Activated CD4-positive, alpha-beta T cell treated with anti-CD3 and anti-CD28 coated beads for 1 hour (primary cell): ENCODE results near the gene SEC16A.
"Not testable (repeated sequence)": the region's sequence is repeated elsewhere in the genome, so short reads cannot be mapped to it uniquely, and the experiment has no call there.

Source experiments
- DNase-seq: peaks from one replicate; pipeline ENCODE4 v3.0.0-alpha.2; 2020

SEC16A gene

DNA sequence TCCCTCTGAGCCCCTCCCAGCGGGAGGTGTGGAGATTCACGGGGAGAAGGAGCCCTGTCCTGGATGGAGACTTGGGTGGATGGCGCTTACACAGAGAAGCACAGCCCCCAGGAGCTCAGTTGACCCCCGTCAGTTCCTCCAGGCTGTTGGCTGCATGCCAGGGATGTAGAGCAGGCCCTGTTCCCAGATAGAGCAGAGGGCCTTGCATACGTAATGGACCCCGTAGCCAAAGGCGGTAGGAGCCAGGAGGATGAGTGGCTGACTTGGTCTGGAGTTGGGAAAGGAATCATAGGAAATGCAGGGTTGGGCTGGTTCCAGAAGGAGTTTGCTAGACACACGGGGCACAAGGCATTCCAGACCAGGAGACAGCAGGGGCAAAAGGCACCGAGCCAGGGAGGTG is 69.9 kb downstream of the SEC16A start:
- no peak for DNase-seq

DNA sequence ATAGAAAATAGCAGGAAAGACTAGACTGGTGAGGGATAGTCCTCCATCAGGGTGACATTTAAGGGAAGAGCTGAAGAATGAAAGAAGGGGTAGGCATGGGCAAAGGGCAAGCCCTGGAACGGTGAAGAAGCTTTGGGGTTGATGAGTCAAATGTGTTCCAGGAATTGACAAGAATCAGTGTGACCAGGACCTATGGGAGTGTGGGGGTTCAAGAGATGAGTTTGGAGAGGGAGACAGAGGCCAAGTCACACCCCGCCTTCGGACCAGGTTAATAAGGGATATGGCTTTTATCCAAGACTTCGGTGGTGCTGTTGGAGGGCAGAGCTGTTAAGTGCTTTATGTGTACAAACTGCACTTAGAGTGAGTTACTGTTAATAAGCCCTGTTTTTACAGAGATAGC is 71.5 kb downstream of the SEC16A start:
- DNase-seq: no peak

DNA sequence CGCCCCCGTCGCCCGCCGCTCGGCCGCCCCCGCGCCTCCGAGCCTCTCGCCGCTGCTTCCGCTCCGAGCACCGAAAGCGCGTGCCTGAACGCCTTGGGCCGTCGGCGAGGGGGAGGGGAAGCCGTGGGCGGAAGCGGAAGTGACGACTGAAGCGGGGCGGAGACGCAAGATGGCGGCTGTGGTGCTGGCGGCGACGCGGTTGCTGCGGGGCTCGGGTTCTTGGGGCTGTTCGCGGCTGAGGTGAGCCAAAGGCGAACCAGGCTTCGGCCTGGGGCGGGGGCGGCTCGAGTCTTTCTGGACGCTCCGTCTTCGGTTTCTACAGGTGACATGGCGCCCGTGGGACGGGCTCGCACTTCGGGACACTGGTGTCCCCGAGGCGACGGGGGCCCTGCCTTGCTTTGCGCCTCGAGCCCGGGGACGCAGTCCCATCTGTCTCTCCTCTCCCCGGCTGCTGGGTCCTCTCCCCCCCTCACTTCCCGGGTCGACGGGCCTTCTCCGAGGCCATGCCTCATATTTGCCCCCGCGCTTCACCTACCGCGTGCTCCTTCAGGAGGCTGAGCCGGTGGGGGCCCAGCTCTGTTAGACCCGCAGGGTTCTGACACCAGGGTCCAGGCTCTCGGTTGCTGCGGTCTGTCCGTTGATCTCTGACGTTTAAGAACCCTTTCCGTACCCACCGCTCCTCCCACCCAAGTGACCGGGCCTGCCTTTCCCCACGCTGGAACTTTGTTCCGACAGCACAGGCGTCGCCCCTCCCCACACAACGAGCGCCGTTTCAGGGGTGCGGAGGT is 72.1 kb downstream of the SEC16A start, which contains the start of the genes ENTR1 and PMPCA:
Gene ENTR1 (minus strand): TSS at position 115 of the 788 bp plus-strand sequence. CDS start 217 bp downstream, outside the sequence.
Gene PMPCA (plus strand): TSS at position 159 of the 788 bp plus-strand sequence. CDS start 11 bp downstream, at position 170.
- DNase-seq: peak; percentile 94

DNA sequence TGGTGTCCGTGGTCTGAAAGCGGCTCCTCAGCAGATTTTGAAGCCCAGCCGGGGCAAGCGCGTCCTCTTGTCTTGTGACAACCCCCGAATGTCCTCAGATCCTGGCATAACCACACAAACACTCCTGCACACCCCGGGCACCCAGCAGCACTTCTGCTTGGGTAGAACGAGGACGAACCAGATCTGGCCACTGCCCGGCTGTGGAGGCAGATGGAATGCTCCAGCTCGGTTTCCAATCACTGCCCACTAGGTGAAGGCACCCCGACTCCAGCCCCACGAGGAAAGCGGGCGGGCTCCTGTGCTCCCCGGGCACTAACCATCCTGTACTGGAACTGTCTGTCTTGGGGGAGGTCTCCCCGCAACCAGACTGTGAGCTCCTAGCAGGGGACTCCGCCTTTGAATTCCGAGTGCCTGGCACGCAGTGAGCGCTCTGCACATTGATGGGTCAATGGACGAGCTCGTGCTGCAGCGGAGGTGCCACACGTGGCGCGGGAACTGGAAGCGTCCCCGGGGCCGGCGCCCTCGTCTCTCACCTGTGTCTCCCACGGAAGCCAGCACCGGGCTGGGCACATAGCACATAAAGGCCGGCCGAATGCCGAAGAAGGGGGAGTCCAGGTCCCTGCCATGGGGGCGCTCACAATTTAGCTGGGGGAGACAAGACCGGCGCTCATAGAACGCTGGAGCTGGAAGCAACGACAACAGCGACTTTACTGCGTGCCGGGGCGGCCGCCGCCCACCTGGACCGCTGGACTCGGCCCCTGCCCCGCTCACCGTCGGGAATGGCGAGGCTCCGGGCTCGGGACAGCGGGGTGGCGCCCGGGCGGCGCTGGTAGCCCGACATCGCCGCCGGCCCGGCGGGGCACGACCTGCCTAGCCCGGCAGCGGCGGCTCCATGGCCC is 73.0 kb downstream of the SEC16A start:
- DNase-seq: peak; percentile 12

DNA sequence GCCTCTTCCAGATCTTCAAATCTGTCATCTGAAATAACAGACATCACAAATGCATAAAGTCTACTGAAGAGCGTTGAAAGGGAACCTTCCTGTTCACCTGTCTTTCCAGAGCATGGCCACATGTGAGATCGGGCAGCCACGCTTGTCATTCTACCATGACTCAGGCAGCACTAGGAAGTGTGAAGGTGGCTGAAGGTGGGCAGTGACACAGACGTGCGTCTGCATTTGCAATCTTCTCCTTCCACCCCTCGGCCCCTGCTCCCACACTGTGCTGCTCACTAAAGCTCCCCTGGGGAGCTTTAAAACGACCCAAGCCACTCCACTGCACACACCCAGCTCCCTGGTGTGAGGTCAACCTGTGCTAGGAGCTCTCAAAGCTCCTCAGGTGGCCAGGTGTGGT is 74.9 kb downstream of the SEC16A start:
- DNase-seq: no peak

DNA sequence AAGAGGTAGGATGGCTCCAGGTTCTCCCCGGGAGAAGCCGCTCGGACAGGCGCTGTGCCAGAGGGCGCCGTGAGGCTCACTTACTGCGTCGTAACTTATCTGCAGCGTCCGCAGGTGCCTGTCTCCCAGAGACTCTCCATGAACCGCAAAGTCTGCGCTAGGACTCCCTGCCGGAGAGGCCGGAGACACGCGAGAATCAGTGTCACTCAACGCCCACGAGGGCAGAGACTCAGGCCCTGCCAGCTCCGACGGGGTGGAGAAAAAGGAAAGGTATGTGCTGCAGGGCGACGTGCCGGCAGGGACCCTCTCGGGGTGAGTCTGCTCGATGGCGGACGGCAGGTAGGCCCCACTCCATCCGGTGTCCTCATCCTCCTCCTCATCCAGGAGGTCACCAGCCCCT is 75.8 kb downstream of the SEC16A start:
- not testable (repeated sequence) for DNase-seq

DNA sequence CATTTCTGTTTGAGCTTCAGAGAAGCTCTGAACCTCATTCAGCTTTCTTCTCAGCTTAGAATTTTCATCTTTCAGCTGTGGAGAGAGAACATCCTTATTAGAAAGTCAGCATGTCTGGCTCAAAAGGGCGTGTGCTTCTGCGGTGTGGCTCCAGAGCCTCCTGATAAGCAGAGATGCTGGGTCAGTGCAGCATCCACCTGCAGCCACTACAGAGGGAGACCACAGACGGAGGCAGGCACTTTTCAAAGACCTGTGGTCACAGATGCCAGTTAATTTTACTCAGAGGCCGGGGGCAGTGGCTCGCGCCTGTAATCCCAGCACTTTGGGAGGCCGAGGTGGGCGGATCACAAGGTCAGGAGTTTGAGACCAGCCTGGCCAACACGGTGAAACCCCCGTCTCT is 76.9 kb downstream of the SEC16A start:
- DNase-seq: not testable (repeated sequence)

DNA sequence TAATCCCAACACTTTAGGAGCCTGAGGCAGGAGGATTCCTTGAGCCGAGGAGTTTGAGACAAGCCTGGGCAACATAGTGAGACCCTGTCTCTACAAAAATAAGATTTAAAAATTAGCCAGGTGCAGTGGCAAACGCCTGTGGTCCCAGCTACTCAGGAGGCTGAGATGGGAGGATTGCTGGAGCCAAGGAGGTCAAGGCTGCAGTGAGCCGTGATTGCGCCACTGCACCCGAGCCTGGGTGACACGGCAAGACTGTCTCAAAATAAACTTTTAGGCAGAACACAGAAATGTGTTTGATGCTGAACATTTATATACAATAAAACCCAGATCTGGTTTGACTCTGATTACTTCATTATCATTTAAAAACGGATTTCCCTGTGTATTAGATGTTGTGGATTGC is 77.4 kb downstream of the SEC16A start:
- no peak for DNase-seq

DNA sequence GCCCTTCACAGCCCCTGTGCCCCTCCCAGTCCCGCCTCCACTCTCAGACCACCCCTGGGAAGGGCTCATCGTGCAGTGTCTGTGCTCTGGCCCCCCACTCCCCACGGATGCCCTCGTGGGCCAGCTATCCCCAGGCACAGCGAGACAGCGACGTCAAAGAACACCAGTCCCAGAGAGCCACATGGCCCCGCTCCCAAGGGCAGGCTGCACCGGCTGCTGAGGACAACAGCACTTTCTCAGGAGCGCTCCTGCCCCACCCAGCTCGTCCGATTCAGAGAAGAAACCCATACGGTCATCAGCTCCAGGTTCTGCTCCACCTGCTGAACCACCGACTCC is 78.1 kb downstream of the SEC16A start:
- DNase-seq: no peak

DNA sequence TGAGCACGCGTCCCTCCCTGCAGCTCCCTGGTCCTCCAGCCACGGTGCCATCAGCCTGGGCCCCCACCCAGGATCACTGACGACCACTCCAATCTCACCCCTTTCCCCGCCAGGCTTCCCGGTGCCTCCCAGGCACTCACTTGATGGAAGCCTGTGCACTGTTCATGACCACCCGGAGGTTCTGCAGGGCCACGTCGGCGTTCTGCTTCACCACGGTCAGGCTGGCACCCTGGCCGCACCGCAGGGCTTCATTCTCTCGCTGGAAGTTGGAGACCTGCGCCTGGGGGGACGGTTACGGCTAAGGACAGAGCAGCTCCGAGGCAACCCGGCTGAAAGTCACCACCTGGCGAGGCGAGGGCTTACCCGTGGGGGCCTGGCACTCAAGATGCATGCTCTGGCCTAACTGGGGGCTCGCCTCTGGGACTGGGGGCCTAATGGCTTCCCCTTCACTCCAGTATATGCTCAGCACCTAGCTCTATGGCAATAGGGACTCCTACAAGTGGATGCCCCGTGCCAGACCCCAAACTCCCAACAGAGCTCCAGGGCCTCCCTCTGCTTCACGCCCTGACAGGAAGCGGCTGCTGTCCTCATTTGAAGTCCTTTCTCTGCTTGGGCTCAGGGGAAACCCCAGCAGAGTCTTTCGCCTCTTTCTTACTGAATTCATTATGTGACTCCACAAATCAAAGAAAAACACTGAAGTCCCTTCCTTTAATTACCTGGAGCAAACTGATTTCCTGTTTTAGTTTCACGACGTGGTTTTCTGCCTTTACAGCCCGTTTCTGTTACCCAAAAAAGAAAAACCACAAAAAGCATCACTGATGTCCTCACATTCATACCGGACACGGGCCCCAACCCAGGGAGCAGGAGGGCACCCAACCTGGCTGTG is 78.7 kb downstream of the SEC16A start:
- DNase-seq: no peak

DNA sequence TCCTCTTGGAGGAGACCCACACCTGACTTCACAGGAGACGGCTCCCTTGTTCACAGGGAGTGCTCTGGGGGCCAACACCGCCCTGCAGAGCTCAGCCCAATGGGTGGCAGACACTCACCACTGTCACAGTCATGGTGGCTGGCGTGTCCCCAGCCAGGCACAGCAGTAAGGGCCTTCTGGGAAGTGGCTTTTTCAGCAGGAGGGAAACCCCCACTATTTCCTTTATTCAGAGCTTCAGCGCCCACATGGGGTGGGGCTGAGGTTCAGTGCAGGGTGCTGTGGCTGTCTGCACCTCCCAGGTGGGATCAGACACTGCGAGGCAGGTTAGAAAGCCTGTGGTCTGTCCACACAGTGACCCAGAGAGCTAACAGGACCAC is 79.3 kb downstream of the SEC16A start:
- peak; percentile 50 for DNase-seq

DNA sequence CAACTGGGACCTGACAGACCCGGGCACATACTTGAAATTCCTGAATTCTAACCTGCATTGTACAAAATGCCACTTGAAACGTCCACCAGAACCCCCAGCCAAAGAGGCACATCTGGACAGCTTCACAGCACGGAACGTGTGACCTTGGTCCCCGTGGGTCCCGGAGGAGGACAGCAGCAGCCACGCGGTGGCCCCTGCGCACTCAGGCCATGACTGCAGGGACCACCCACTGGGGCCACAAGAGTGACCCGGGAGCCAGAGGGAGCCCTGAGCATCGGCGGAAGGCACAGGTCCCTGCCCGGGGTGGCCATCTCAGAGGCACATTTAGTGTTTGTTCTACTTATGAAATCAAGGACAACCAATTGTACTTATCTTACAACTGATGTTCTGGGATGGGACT is 80.8 kb downstream of the SEC16A start:
- DNase-seq: no peak

DNA sequence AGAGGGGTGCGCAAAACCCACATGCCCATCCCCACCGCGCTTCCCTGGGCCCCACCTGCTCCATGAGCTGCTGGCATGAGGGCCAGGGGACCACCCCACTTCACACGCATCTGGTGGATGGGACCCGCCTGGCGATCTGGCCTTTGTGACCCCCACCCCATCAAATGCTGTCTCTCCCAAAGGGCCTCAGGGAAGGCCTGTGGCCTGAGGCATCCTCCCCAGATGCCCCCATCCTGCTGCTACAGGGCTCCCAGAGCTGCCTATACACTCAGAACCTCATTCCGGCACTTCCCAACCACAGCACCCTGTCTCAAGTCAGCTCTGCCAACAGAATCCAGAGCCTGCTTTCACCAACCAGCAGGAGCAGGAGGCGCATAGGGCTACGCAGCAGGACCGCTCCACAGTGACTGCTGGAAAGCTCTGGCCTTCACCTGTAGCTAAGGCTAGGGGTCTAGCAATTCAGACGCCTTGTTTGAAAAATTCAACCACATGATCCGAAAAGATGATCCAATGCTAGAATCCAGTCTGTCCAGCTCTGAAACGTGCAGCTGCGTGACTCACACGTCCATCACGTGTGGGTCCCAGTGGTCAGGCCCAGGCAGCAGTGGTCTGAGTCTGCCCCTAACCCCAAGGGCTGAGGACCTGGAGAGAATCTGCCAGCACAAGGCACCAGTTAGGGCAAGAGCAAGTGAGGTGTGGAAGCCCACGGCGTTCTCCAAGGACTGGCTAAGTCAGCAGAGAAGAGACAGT is 81.5 kb downstream of the SEC16A start:
- no peak for DNase-seq

DNA sequence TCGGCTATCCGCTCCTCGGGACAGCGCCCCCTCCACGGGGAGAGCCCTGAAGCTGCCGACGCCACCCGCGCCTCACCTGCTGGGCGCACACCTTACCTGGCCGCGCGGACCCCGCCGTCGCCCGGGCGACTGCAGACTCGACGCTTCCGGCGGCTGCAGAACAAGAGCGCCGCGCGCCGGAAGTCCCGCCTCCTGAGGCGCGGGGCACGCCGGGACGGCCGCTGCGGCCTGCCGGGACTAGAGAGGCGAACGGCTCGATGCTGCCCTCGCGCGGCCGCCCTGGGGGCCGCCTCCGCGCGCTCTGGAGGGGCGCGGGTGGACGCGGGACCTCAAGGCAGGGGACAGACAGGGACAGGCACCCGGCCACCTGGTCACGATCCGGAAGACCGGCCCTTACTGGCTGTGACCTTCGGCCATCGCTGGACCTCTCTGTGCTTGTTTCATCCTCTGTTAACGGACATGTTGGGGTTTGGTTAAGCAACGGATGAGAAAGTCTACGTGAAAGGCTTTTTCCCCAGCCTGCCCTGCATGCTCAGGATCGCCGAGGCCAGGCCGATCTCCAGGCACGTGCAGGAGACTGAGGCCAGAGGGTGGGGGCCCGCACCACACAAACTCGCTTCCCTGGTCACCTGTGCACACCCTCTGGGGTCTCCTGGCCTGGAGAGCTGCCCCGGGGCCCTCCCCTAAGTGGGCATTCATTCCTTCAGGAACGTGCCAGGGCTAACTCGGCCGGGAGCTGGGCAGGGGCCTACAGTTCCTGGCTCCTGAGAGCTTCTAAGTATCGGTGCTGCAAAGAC is 82.6 kb downstream of the SEC16A start, which contains the start of gene SNAPC4:
Gene SNAPC4 (minus strand): TSS at position 133 of the 797 bp plus-strand sequence. CDS start 1,742 bp downstream, outside the sequence.
- DNase-seq: peak; percentile 76

DNA sequence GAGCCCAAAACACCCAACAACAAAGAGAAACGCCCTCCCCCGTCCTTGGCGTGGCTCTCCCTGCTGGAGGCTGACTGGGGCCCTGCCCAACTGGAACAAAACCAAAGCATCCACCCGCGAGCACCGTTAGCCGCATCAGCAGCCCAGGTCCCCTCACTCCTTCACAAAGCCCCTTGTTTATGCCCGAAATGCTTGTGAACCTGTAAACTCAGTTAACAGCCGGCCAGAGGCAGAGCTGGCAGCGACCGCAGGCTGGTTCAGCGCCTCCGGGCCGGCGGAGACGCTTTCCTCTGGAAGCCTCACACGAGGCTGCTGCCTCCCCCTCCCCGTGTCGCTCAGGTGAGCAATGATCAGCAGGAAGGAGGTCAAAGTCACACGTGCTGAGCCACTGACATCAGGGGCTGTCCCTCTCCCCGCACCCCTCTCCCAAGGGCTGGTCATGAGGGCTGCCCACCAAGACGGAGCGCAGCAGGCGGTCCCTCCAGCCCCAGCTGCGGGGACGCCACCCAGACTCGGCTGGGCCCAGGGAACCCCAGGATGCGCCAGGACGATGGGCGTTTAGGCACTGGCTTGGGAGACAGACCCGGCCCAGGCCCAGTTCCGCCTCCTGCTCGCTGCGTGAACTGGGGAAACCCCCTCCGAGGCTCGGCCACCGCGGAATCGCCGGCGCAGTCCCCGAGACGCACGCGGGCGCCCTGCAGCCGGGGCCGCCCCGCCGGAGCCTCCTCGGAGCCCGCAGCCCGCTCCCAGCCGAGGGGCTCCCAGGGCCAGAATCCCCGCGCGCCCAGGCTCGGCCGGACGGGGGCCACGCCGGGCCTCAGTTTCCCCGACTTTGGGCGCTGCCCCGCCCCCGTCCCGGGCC is 83.4 kb downstream of the SEC16A start:
- DNase-seq: no peak

DNA sequence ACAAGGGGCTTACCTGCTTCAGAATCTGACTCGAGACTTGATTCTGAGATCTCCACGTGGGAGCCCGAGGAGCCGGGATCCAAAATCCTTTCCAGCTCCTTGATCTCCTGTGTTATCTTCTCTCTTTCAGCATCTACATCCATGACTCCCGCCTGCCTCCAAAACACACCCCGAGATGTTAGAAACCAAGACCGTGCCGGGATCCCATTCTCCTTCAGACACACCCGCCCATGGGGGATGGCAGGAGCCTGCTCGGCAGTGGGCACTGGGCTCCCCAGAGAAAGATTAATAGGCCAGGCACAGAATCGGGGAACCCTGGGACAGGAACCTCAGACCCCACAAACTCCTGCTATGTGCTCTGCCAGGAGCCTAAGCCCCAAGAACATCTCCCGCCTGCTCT is 84.6 kb downstream of the SEC16A start:
- DNase-seq: no peak

DNA sequence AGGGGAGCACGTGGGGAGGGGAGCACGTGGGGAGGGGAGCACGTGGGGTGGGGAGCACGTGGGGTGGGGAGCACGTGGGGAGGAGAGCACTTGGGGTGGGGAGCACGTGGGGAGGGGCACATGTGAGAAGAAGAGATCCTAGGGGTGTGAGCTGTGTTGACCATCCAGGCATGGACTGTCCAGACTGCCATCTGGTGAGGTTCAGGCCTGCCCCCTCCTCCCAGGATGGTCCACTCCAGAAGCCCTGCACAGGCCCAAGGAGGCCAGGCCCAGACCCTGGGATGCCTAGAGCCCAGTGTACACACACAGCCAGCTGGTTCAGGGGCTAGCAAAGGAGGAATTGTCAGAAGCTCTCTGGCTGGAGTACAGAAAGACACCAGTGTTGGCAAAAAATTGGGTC is 85.2 kb downstream of the SEC16A start:
- no peak for DNase-seq

DNA sequence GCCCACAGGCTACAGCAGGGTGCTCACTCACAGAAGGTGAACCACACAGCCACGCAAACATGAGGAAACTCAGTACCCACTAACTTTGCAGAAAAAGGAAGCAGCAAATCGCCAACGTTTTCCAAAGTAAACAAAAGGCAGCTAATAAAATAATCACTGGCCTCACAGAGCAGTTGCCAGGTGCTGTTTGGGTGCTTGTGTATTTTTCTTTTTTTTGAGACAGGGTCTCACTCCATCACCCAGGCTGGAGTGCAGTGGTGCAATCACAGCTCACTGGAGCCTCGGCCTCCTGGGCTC is 86.7 kb downstream of the SEC16A start:
- no peak for DNase-seq

DNA sequence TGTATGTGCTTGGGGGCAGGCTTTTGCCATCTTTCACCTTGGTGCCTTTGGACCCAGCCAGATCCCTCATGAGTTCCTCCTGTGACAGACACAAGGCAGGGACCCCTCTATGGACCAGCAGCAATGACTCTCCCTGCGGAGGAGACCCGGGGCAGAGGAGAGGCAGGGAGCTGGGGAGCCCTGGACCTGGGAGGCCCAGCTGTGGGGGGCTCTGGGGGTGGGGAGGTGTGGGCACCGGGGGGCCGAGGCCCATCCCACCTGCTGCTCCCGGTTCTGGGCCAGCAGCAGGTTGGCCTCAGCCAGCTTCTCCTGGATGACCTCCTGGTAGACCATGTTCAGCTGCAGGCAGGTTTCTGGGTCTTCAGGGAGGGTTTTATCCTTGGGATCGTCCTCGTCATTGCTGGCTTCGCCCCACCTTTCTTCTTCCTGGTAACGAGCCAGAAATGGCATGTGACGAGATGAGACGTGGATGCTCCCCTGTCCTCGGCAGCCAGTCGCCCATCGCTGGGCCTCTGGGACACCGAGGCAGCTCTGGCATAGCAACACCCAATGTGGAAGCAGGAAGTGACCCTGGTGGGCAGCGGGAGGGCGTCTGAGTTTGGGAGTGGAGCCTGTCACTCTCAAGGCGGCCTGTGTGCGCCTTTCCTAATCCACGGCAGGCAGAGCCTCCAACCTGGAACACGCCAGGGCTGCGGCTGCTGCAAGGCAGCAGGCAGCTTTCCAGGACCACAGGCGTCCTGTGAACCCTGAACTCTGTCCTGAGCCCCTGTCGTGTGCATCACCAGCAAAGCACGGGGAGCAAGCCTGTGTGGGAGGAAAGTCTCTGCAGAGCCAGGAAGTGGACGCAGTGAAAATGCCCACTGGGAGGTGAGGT is 87.3 kb downstream of the SEC16A start:
- no peak for DNase-seq

DNA sequence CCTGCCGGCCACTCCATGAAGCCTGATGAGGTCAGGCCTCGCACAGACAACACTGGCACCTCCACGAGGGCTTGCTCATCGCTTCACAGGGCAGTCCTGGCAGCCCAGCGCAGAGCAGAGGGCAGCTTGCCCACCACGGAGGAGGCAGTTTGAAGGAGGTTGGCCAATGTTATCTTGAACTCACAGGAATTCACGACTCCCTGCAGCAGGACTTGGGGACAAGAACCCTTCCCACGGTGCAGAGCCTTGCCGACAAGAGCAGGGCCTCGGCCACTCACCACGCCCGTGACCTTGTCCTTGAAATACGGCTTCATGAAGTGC is 87.9 kb downstream of the SEC16A start:
- DNase-seq: no peak
